H1 (cell line): ENCODE measurements around the gene KCNMA1. TPM values are rescaled to one million over a fixed set of nuclear protein-coding genes. Genes with fewer than 3 reads are reported as not detected.

ENCODE experiments used
- CTCF ChIA-PET: fragments of 300-600 bp; sonication (Branson Sonifier 250); formaldehyde crosslinking; loops from one replicate; lab custom pipeline; 2021; ENCODE audit not compliant: partially characterized antibody; lab: Charles Lee
- POLR2A ChIA-PET: fragments of 300-600 bp; sonication (Branson Sonifier 250); formaldehyde crosslinking; loops from one replicate; lab custom pipeline; 2021; ENCODE audit warnings: inconsistent platforms; ENCODE audit not compliant: partially characterized antibody; lab: Charles Lee
- DNase-seq, 2 experiments: peaks; one replicate each; pipeline versions ENCODE4 v3.0.0 to v3.0.0-alpha.2; 2010 to 2022; ENCODE audit warnings: low spot score in 2 of 2, low read depth in 1 of 2, mixed read lengths in 1 of 2
- FAIRE-seq: peaks from 2 replicates; lab custom pipeline; 2011; peaks lifted over from hg19 to GRCh38; lab: Jason Lieb, UNC
- H2AFZ ChIP-seq: 2 replicates; pipeline ENCODE4 v1.8.1; 2012; ENCODE audit warnings: low read length, inconsistent platforms
- H2AK5ac ChIP-seq: 2 replicates; pipeline ENCODE4 v1.6.1; 2013; ENCODE audit warnings: low read depth, low read length
- H2BK120ac ChIP-seq: replicated peaks from 2 replicates; pipeline ENCODE3; 2013; ENCODE audit warnings: low read depth, low read length, inconsistent platforms
- H2BK12ac ChIP-seq: 2 replicates; pipeline ENCODE4 v1.6.1; 2013; ENCODE audit warnings: low read depth, low read length
- H2BK15ac ChIP-seq: 2 replicates; pipeline ENCODE4 v1.6.1; 2013; ENCODE audit warnings: low read length
- H2BK20ac ChIP-seq: 2 replicates; pipeline ENCODE4 v1.6.1; 2013; ENCODE audit warnings: low read length
- H2BK5ac ChIP-seq: 2 replicates; pipeline ENCODE4 v1.6.1; 2013; ENCODE audit warnings: low read depth, low read length
- H3K14ac ChIP-seq: 2 replicates; pipeline ENCODE4 v1.6.1; 2013; ENCODE audit warnings: inconsistent platforms; ENCODE audit not compliant: insufficient read length
- H3K18ac ChIP-seq: 2 replicates; pipeline ENCODE4 v1.6.1; 2013; ENCODE audit warnings: low read length; ENCODE audit errors: extremely low read depth
- H3K23ac ChIP-seq: 2 replicates; pipeline ENCODE4 v1.6.1; 2013; ENCODE audit warnings: inconsistent platforms; ENCODE audit not compliant: insufficient read length
- H3K23me2 ChIP-seq: 2 replicates; pipeline ENCODE4 v1.6.1; 2013; ENCODE audit warnings: low read depth, low read length
- H3K27ac ChIP-seq: 2 replicates; pipeline ENCODE4 v1.6.1; 2011; ENCODE audit warnings: low read depth, low read length, inconsistent platforms
- H3K27me3 ChIP-seq, 4 experiments: replicated peaks in 1 of 4; 1 replicate in 1 of 4; 2 replicates in 3 of 4; pipeline versions ENCODE4 v1.6.1 to v1.8.1; 2011 to 2013; ENCODE audit warnings: low read length in 3 of 4, mild to moderate bottlenecking in 3 of 4, inconsistent platforms in 2 of 4, mixed read lengths in 2 of 4, moderate library complexity in 1 of 4; ENCODE audit not compliant: control insufficient read depth in 3 of 4, insufficient read depth in 3 of 4; ENCODE audit errors: extremely low read depth in 1 of 4
- H3K36me3 ChIP-seq, 4 experiments: 2 replicates each; pipeline versions ENCODE4 v1.6.1 to v1.8.1; 2011 to 2013; ENCODE audit warnings: mild to moderate bottlenecking in 4 of 4, low read length in 3 of 4, moderate library complexity in 2 of 4, control low read depth in 1 of 4, inconsistent platforms in 1 of 4; ENCODE audit not compliant: insufficient read depth in 4 of 4, control insufficient read depth in 2 of 4
- H3K4ac ChIP-seq: replicated peaks from 2 replicates; pipeline ENCODE3; 2013; ENCODE audit warnings: low read length, low read depth, mixed read lengths, inconsistent platforms; ENCODE audit not compliant: insufficient read length
- H3K4me1 ChIP-seq, 4 experiments: replicated peaks in 1 of 4; 1 replicate in 1 of 4; 2 replicates in 3 of 4; pipeline versions ENCODE4 v1.6.1 to v1.8.1; 2011 to 2013; ENCODE audit warnings: low read length in 3 of 4, inconsistent platforms in 2 of 4, mixed read lengths in 1 of 4; ENCODE audit not compliant: insufficient read depth in 4 of 4, control insufficient read depth in 3 of 4
- H3K4me2 ChIP-seq, 2 experiments: 2 replicates each; pipeline versions ENCODE4 v1.6.1 to v1.8.1; 2011 to 2013; ENCODE audit warnings: low read depth in 2 of 2, low read length in 2 of 2, control low read depth in 1 of 2, inconsistent platforms in 1 of 2, mild to moderate bottlenecking in 1 of 2; ENCODE audit not compliant: insufficient read depth in 1 of 2
- H3K4me3 ChIP-seq, 4 experiments: fragments of 200-600, 300-600 bp in 1 of 4; sonication (generic), shearing (Covaris generic), sonication (Bioruptor Twin) in 1 of 4; 2 replicates each; pipeline versions ENCODE4 v1.5.1 to v1.8.1; 2011 to 2016; ENCODE audit warnings: low read length in 4 of 4, low read depth in 3 of 4, control low read depth in 2 of 4, inconsistent platforms in 2 of 4, mild to moderate bottlenecking in 2 of 4, mixed read lengths in 1 of 4, moderate library complexity in 1 of 4; ENCODE audit not compliant: insufficient read depth in 2 of 4; ENCODE audit errors: extremely low read depth in 1 of 4
- H3K56ac ChIP-seq: replicated peaks from 2 replicates; pipeline ENCODE3; 2013; ENCODE audit warnings: low read depth, mild to moderate bottlenecking, mixed read lengths, low read length, inconsistent platforms; ENCODE audit not compliant: insufficient read length
- H3K79me1 ChIP-seq: 2 replicates; pipeline ENCODE4 v1.6.1; 2013; ENCODE audit warnings: low read depth, low read length, control low read depth
- H3K79me2 ChIP-seq, 2 experiments: 2 replicates each; pipeline versions ENCODE4 v1.6.1 to v1.8.1; 2012 to 2013; ENCODE audit warnings: low read length in 2 of 2, mild to moderate bottlenecking in 2 of 2, inconsistent platforms in 1 of 2; ENCODE audit not compliant: insufficient read depth in 2 of 2, control insufficient read depth in 1 of 2
- H3K9ac ChIP-seq, 4 experiments: replicated peaks in 1 of 4; 1 replicate in 1 of 4; 2 replicates in 3 of 4; pipeline versions ENCODE4 v1.6.1 to v1.8.1; 2011 to 2013; ENCODE audit warnings: low read depth in 3 of 4, low read length in 3 of 4, control low read depth in 2 of 4, mild to moderate bottlenecking in 2 of 4, moderate library complexity in 2 of 4, inconsistent platforms in 1 of 4; ENCODE audit errors: extremely low read depth in 1 of 4
- H3K9me3 ChIP-seq, 2 experiments: 2 replicates each; pipeline versions ENCODE4 v1.6.1 to v1.8.1; 2012 to 2013; ENCODE audit warnings: mild to moderate bottlenecking in 2 of 2, moderate library complexity in 2 of 2, control low read depth in 1 of 2, inconsistent platforms in 1 of 2, low read depth in 1 of 2, low read length in 1 of 2, mixed read lengths in 1 of 2; ENCODE audit not compliant: insufficient read depth in 2 of 2
- H4K20me1 ChIP-seq, 2 experiments: replicated peaks in 1 of 2; 2 replicates each; pipeline versions ENCODE3 to v1.8.1; 2011 to 2013; ENCODE audit warnings: inconsistent platforms in 2 of 2, low read length in 2 of 2, mild to moderate bottlenecking in 1 of 2; ENCODE audit not compliant: insufficient read depth in 2 of 2, control insufficient read depth in 1 of 2
- H4K5ac ChIP-seq: 2 replicates; pipeline ENCODE4 v1.6.1; 2013; ENCODE audit warnings: low read length, low read depth, mixed read lengths, inconsistent platforms; ENCODE audit not compliant: insufficient read length
- H4K8ac ChIP-seq: 2 replicates; pipeline ENCODE4 v1.8.0; 2013; ENCODE audit warnings: mild to moderate bottlenecking, moderate library complexity, low read length, inconsistent platforms; ENCODE audit not compliant: insufficient read depth; ENCODE audit errors: extremely low read depth
- H4K91ac ChIP-seq: replicated peaks from 2 replicates; pipeline ENCODE3; 2013; ENCODE audit warnings: low read length, mixed read lengths, inconsistent platforms; ENCODE audit not compliant: insufficient read length
- CTBP2 ChIP-seq: IDR thresholded peaks from 2 replicates; pipeline ENCODE4 v1.7.0; 2011; ENCODE audit warnings: borderline replicate concordance, mild to moderate bottlenecking, moderate library complexity, mixed read lengths, low read length; ENCODE audit not compliant: insufficient read depth, insufficient read length
- POLR2A ChIP-seq, 2 experiments: IDR thresholded peaks; 1 replicate in 1 of 2; 2 replicates in 1 of 2; pipeline ENCODE4 v1.6.1; 2011; ENCODE audit warnings: low read depth in 2 of 2, low read length in 2 of 2, mild to moderate bottlenecking in 2 of 2; ENCODE audit errors: control extremely low read depth in 1 of 2
- RAD21 ChIP-seq, 2 experiments: IDR thresholded peaks in 1 of 2; conservative IDR thresholded peaks in 1 of 2; 2 replicates each; pipeline ENCODE4 v1.6.1; 2011; ENCODE audit warnings: low read depth in 2 of 2, low read length in 2 of 2, improper control_type of control experiment in 1 of 2, inconsistent platforms in 1 of 2, mild to moderate bottlenecking in 1 of 2, moderate library complexity in 1 of 2
- SIX5 ChIP-seq: IDR thresholded peaks from 2 replicates; pipeline ENCODE4 v1.6.1; 2011; ENCODE audit warnings: mild to moderate bottlenecking, low read depth, low read length
- SP1 ChIP-seq: IDR thresholded peaks from 2 replicates; pipeline ENCODE4 v1.6.1; 2011; ENCODE audit warnings: low read depth, low read length
- SUZ12 ChIP-seq: fragments of 200-600 bp; sonication (generic); IDR thresholded peaks from 2 replicates; pipeline ENCODE4 v1.6.1; 2012; ENCODE audit warnings: mild to moderate bottlenecking, inconsistent platforms, low read length, moderate library complexity, mixed read lengths
- ZNF274 ChIP-seq: IDR thresholded peaks from 2 replicates; pipeline ENCODE4 v1.7.0; 2012; ENCODE audit warnings: low read length, borderline replicate concordance; ENCODE audit errors: extremely low read depth
- WGBS, 2 experiments: shearing (Covaris generic) in 1 of 2; methylation state at CpG; one replicate each; pipeline versions ENCODE4 v1.1.6 to v1.1.7; 2013 to 2015; ENCODE audit warnings: low lambda C conversion rate in 2 of 2, mixed read lengths in 2 of 2, inconsistent platforms in 1 of 2, low coverage in 1 of 2, missing lambda C conversion rate in 1 of 2; ENCODE audit not compliant: insufficient replicate concordance in 2 of 2, insufficient coverage in 1 of 2, insufficient read length in 1 of 2; ENCODE audit errors: extremely low coverage in 1 of 2, missing lambda C conversion rate in 1 of 2; 5-methylcytosine and 5-hydroxymethylcytosine counted together
- polyA plus RNA-seq, 7 experiments: library from polyadenylated mRNA; depleted of rRNA in 3 of 7; stranded (reverse) in 5 of 7; unstranded in 2 of 7; fragments of >200 nt in 5 of 7; fragments of 200-250 nt in 2 of 7; gene quantifications; 1 replicate in 5 of 7; 2 replicates in 1 of 7; 4 replicates in 1 of 7; pipeline versions ENCODE4 v1.2.1 to v1.2.3, GENCODE V29; 2011 to 2013; ENCODE audit warnings: missing spikeins in 2 of 7, mixed read lengths in 2 of 7
- total RNA-seq: library from RNA; stranded (reverse); fragmentation: NEBNext Ultra II Directional; extraction: Animal tissue kit (Norgen Biotek cat#: 25700); gene quantifications from 2 replicates; pipeline ENCODE4 v1.2.1, GENCODE V29; 2021

KCNMA1 gene
- total and polyA plus RNA-seq, 2 of the 8 experiments (the other 6 are each of a cell fraction or from before 2014, with no cell fraction given) = 10.2 to 11.1 TPM

DNA sequence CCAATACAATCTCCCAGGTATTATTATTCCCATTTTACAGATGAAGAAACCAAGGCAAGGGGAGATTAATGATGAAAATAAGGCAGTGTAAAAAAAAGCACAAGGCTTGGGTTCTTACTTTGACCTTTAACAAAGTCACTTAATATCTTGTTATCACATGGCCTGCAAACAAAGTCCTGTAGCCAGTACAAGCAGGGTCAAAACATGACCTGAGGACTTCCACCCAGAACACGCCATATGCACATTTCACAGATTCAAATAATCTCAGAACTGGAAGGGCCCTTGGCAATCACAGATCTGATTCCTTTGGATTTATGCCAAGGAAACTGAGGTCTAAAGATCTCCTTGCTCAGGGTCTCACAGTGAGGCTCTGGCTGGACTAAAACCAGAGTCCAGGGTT lies 162.1 kb downstream of the KCNMA1 start:
- H3K4me3 ChIP-seq = no peak overlapping the region
- H3K9ac ChIP-seq = no peak overlapping the region
- peaks cover 0 to 6% (median 0%) of the 10 kb centered on the region in 4 experiments; a peak in 1 of 8 replicates for H3K36me3 ChIP-seq
- no peak overlapping the region for H3K4ac ChIP-seq
- no peak overlapping the region for H2BK15ac ChIP-seq
- ChIA-PET CTCF (interaction anchor here (1.2 to 2.1 kb wide), 3 partner anchors 10 to 301 kb away, joined by 5 read pairs; no protein-coding TSS in a partner anchor), POLR2A (no interaction called here)
- H3K27me3 ChIP-seq = peaks cover 0 to 2% (median 0%) of the 10 kb centered on the region in 4 experiments; a peak in 1 of 7 replicates
- no peak overlapping the region for H4K91ac ChIP-seq
- H3K27ac ChIP-seq = no peak overlapping the region
- H2AK5ac ChIP-seq = no peak overlapping the region
- H4K20me1 ChIP-seq = peaks cover 0 to 14% of the 10 kb centered on the region in 2 experiments
- no peaks in the 10 kb centered on the region; a peak in 1 of 4 replicates for H3K9me3 ChIP-seq
- FAIRE-seq = no peak
- H2BK120ac ChIP-seq = no peak overlapping the region
- H3K14ac ChIP-seq = no peak overlapping the region
- peaks cover 0 to 7% of the 10 kb centered on the region in 2 experiments; a peak in 1 of 4 replicates for H3K79me2 ChIP-seq
- no peaks in the 10 kb centered on the region for H3K4me1 ChIP-seq
- H2BK5ac ChIP-seq = no peak overlapping the region
- no peak for TF ChIP-seq RAD21 (IDR thresholded peaks at IDR 0.05 in 1 of 2, conservative IDR thresholded peaks at IDR 0.05 in 1 of 2; ENCODE audit: low read depth in 2 of 2, low read length in 2 of 2)
- TF ChIP-seq SUZ12 = no peak
- TF ChIP-seq POLR2A (IDR thresholded peaks at IDR 0.05; ENCODE audit: control extremely low read depth in 1 of 2, low read depth in 2 of 2, low read length in 2 of 2) = no peak
- TF ChIP-seq ZNF274 = no peak
- no peak for TF ChIP-seq CTBP2
- no peak for TF ChIP-seq SIX5
- no peak for TF ChIP-seq SP1
- no peak overlapping the region for H3K4me2 ChIP-seq
- no peak overlapping the region for H3K56ac ChIP-seq
- 100% methylated on average over 1 of the region's 1 CpG; no CpG with 5 or more reads in 1 of the 2 experiments for WGBS, 2 experiments
- no peak overlapping the region for H3K18ac ChIP-seq
- no peak for DNase-seq
- peaks cover 15% of the 10 kb centered on the region for H3K23me2 ChIP-seq
- no peak overlapping the region for H4K8ac ChIP-seq
- no peak overlapping the region for H4K5ac ChIP-seq
- H3K23ac ChIP-seq = no peak overlapping the region
- H2AFZ ChIP-seq = no peak overlapping the region
- 0 out of 2 replicates have a peak, but pooled peaks cover 2% of the 10 kb centered on the region for H3K79me1 ChIP-seq
- H2BK20ac ChIP-seq = no peak overlapping the region
- no peak overlapping the region for H2BK12ac ChIP-seq
